GM23338 (cell line): ENCODE measurements around the gene HSPB3. TPM values are rescaled to one million over a fixed set of nuclear protein-coding genes. Genes with fewer than 3 reads are reported as not detected.

Experiments used
- EZH2 ChIP-seq: fragments of 200-600 bp; sonication (generic); IDR thresholded peaks from one replicate; pipeline ENCODE4 v1.8.0; 2017; ENCODE audit warnings: antibody characterized with exemption, mild to moderate bottlenecking, low read depth; ENCODE audit not compliant: unreplicated experiment
- POLR2AphosphoS5 ChIP-seq: IDR thresholded peaks from 2 replicates; pipeline ENCODE4 v1.6.1; 2016; ENCODE audit warnings: antibody characterized with exemption, low read depth
- STAT1 ChIP-seq: IDR thresholded peaks from one replicate; pipeline ENCODE4 v1.6.1; 2016; ENCODE audit warnings: antibody characterized with exemption; ENCODE audit not compliant: unreplicated experiment
- polyA plus RNA-seq: library from polyadenylated mRNA; unstranded; fragments of >200 nt; fragmentation: Nextera tagmentation; extraction: Ambion mirVana; gene quantifications from 2 replicates; pipeline ENCODE4 v1.2.1, GENCODE V29; 2016
- total RNA-seq: library from RNA; depleted of rRNA; stranded (reverse); fragments of >200 nt; shearing (Covaris generic); gene quantifications from 2 replicates; pipeline ENCODE4 v1.2.3, GENCODE V29; 2014
- TF ChIP-seq, protein P1 (sequence below): fragments of 250-450 bp; sonication (Bioruptor Pico); IDR thresholded peaks from 2 replicates; pipeline ENCODE4 v1.5.0; 2020; ENCODE audit warnings: mild to moderate bottlenecking, moderate library complexity
- TF ChIP-seq, protein P2 (sequence below): IDR thresholded peaks from one replicate; pipeline ENCODE4 v1.6.1; 2018; ENCODE audit warnings: antibody characterized with exemption; ENCODE audit not compliant: unreplicated experiment

The HSPB3 gene
- total and polyA plus RNA-seq, 2 experiments from 2014 or later = not detected

DNA sequence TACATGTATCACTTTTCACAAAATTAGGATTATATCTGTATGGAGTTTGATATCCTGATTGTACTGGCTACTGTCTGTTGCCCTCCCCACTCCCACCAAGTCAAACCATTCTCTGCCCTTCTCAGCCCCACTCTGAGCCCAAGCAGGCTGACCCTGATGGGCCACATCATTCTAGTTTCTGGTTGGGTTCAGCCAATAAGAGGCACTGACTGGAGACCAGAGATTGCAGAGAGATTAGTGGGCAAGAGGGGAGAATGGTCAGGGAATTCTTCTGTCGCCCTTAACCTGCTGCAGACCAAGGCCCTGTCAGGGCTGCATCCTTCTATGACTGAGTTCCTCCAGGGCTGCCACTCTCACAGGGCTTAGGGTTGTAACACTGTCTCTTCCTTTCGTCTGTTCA lies 2.7 kb downstream of the HSPB3 start (continued):
- TF ChIP-seq, protein P1, sequence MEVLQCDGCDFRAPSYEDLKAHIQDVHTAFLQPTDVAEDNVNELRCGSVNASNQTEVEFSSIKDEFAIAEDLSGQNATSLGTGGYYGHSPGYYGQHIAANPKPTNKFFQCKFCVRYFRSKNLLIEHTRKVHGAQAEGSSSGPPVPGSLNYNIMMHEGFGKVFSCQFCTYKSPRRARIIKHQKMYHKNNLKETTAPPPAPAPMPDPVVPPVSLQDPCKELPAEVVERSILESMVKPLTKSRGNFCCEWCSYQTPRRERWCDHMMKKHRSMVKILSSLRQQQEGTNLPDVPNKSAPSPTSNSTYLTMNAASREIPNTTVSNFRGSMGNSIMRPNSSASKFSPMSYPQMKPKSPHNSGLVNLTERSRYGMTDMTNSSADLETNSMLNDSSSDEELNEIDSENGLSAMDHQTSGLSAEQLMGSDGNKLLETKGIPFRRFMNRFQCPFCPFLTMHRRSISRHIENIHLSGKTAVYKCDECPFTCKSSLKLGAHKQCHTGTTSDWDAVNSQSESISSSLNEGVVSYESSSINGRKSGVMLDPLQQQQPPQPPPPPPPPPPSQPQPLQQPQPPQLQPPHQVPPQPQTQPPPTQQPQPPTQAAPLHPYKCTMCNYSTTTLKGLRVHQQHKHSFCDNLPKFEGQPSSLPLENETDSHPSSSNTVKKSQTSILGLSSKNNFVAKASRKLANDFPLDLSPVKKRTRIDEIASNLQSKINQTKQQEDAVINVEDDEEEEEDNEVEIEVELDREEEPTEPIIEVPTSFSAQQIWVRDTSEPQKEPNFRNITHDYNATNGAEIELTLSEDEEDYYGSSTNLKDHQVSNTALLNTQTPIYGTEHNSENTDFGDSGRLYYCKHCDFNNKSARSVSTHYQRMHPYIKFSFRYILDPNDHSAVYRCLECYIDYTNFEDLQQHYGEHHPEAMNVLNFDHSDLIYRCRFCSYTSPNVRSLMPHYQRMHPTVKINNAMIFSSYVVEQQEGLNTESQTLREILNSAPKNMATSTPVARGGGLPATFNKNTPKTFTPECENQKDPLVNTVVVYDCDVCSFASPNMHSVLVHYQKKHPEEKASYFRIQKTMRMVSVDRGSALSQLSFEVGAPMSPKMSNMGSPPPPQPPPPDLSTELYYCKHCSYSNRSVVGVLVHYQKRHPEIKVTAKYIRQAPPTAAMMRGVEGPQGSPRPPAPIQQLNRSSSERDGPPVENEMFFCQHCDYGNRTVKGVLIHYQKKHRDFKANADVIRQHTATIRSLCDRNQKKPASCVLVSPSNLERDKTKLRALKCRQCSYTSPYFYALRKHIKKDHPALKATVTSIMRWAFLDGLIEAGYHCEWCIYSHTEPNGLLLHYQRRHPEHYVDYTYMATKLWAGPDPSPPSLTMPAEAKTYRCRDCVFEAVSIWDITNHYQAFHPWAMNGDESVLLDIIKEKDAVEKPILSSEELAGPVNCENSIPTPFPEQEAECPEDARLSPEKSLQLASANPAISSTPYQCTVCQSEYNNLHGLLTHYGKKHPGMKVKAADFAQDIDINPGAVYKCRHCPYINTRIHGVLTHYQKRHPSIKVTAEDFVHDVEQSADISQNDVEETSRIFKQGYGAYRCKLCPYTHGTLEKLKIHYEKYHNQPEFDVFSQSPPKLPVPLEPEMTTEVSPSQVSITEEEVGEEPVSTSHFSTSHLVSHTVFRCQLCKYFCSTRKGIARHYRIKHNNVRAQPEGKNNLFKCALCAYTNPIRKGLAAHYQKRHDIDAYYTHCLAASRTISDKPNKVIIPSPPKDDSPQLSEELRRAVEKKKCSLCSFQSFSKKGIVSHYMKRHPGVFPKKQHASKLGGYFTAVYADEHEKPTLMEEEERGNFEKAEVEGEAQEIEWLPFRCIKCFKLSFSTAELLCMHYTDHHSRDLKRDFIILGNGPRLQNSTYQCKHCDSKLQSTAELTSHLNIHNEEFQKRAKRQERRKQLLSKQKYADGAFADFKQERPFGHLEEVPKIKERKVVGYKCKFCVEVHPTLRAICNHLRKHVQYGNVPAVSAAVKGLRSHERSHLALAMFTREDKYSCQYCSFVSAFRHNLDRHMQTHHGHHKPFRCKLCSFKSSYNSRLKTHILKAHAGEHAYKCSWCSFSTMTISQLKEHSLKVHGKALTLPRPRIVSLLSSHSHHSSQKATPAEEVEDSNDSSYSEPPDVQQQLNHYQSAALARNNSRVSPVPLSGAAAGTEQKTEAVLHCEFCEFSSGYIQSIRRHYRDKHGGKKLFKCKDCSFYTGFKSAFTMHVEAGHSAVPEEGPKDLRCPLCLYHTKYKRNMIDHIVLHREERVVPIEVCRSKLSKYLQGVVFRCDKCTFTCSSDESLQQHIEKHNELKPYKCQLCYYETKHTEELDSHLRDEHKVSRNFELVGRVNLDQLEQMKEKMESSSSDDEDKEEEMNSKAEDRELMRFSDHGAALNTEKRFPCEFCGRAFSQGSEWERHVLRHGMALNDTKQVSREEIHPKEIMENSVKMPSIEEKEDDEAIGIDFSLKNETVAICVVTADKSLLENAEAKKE (CRISPR knock-in tag) = no peak
- TF ChIP-seq POLR2AphosphoS5 (no peak), STAT1 (no peak), EZH2 (no peak)
- TF ChIP-seq, protein P2, sequence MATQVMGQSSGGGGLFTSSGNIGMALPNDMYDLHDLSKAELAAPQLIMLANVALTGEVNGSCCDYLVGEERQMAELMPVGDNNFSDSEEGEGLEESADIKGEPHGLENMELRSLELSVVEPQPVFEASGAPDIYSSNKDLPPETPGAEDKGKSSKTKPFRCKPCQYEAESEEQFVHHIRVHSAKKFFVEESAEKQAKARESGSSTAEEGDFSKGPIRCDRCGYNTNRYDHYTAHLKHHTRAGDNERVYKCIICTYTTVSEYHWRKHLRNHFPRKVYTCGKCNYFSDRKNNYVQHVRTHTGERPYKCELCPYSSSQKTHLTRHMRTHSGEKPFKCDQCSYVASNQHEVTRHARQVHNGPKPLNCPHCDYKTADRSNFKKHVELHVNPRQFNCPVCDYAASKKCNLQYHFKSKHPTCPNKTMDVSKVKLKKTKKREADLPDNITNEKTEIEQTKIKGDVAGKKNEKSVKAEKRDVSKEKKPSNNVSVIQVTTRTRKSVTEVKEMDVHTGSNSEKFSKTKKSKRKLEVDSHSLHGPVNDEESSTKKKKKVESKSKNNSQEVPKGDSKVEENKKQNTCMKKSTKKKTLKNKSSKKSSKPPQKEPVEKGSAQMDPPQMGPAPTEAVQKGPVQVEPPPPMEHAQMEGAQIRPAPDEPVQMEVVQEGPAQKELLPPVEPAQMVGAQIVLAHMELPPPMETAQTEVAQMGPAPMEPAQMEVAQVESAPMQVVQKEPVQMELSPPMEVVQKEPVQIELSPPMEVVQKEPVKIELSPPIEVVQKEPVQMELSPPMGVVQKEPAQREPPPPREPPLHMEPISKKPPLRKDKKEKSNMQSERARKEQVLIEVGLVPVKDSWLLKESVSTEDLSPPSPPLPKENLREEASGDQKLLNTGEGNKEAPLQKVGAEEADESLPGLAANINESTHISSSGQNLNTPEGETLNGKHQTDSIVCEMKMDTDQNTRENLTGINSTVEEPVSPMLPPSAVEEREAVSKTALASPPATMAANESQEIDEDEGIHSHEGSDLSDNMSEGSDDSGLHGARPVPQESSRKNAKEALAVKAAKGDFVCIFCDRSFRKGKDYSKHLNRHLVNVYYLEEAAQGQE = no peak
